Measurements from ENCODE around the gene TRIM50.
"Not testable (repeated sequence)": the region's sequence is repeated elsewhere in the genome, so short reads cannot be mapped to it uniquely, and the experiment has no call there.

Gene TRIM50

DNA sequence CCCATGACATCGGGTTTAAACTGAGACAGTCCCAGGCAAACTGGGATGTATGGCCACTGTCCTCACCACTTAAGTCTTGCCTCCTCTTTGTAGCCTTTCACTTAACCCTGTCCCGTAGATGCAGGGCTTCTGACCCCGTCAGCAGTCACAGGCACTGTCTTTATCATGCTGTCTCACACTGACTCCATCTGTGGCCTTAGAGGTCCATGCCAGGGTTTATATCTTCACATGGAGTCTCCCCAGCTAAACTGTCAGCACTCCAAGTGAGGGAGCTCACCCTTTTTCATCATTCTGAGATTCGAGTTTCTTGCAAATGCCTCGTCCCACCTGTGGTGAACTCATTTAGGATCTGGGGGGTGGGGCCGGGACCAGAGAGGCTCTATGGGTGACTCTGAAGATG, 2.9 kb upstream of the TRIM50 start:
- TF ChIP-seq ZFX (IDR thresholded peaks at IDR 0.05; ENCODE audit: borderline replicate concordance) = no peak
- TF ChIP-seq, protein P1, sequence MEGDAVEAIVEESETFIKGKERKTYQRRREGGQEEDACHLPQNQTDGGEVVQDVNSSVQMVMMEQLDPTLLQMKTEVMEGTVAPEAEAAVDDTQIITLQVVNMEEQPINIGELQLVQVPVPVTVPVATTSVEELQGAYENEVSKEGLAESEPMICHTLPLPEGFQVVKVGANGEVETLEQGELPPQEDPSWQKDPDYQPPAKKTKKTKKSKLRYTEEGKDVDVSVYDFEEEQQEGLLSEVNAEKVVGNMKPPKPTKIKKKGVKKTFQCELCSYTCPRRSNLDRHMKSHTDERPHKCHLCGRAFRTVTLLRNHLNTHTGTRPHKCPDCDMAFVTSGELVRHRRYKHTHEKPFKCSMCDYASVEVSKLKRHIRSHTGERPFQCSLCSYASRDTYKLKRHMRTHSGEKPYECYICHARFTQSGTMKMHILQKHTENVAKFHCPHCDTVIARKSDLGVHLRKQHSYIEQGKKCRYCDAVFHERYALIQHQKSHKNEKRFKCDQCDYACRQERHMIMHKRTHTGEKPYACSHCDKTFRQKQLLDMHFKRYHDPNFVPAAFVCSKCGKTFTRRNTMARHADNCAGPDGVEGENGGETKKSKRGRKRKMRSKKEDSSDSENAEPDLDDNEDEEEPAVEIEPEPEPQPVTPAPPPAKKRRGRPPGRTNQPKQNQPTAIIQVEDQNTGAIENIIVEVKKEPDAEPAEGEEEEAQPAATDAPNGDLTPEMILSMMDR (IDR thresholded peaks at IDR 0.05) = no peak
- H3K27ac ChIP-seq = no peak overlapping the region

DNA sequence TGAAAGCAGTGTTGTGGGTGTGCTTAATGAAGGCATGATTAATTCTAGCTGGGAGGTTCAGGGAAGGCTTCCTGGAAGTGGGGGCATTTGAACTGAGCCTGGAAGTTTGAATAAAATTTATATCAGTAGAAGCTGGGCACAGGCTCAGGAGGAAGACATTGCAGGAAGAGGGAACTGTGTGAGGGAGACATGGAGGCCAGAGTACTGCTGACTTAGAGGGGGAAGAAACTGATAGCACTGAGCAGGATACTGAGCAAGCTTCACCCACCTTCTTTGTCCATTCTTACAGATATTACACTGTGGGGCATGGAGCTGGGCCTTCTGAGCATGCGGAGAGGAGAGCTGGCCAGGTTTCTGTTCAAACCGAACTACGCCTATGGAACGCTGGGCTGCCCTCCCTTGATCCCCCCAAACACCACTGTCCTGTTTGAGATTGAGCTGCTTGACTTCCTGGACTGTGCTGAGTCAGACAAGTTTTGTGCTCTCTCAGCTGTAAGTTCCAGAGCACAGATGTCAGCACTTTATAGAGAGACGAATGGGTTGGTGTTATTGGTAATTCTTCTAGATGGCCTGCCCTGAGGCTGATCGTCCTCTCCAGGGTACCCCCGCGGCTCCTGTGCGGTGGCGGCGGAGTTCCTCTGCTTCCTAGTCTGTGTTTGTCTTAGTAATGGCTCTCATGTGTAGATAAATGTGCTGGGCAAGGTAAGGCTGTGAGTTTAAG, 2.1 kb upstream of the TRIM50 start:
- TF ChIP-seq, protein P1 (IDR thresholded peaks at IDR 0.05) = no peak
- TF ChIP-seq ZFX (IDR thresholded peaks at IDR 0.05; ENCODE audit: borderline replicate concordance) = no peak
- H3K27ac ChIP-seq = no peak overlapping the region

DNA sequence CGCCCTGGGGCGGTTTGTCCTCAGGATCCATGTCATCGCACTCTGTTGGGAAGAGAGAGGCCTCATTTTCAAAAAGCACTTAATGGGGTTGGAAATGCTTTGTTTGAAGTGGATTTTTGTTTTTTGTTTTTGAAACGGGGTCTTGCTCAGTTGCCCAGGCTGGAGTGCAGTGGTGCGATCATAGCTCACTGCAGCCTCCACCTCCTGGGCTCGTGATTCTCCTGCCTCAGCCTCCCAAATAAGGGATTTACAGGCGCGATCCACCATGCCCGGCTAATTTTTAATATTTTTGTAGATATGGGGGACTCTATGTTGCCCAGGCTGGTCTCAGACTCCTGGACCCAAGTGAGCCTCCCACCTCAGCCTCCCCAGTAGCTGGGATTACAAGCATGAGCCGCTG, 814 bp upstream of the TRIM50 start:
- TF ChIP-seq, protein P1 (IDR thresholded peaks at IDR 0.05) = no peak
- TF ChIP-seq ZFX (IDR thresholded peaks at IDR 0.05; ENCODE audit: borderline replicate concordance) = no peak
- no peak overlapping the region for H3K27ac ChIP-seq

DNA sequence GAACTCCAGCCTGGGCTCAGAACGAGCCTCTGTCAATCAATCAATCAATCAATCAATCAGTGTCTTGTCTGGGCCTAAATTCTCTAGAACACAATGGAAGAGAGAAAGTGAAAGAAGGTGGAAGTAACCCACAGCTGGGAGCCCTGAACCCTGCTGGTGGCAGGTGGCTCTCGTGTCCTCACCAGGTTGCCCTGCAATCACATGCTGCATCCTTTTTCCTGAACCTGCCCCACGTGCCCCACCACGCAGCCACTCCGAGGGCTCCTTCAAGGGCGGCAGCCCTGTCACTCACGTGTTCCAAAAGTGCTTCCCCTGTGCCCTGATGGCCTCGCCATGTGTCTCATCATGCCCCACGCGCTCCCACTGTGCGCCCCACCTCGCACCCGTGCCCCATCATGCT, 433 bp downstream of the TRIM50 start:
- not testable (repeated sequence) for H3K27ac ChIP-seq

DNA sequence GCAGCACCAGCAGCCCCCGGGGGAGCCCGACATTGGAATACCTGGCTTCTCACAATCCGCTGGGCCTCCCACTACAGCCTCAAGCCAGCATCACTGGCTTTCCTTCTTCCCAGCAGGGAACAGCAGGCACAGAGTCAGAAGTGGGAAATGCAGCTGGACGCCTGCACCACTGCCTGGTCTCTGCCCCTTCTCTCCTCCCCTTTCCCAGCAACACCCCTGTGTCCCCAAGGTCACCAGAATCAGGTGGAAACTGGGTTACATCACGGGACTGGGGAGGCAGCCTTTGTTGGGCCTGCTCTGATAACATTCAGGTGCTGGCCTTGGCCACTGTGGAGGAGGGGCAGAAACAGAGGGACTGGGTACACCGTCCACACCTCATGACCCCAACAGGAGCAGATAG, 2.5 kb downstream of the TRIM50 start:
- not testable (repeated sequence) for H3K27ac ChIP-seq

DNA sequence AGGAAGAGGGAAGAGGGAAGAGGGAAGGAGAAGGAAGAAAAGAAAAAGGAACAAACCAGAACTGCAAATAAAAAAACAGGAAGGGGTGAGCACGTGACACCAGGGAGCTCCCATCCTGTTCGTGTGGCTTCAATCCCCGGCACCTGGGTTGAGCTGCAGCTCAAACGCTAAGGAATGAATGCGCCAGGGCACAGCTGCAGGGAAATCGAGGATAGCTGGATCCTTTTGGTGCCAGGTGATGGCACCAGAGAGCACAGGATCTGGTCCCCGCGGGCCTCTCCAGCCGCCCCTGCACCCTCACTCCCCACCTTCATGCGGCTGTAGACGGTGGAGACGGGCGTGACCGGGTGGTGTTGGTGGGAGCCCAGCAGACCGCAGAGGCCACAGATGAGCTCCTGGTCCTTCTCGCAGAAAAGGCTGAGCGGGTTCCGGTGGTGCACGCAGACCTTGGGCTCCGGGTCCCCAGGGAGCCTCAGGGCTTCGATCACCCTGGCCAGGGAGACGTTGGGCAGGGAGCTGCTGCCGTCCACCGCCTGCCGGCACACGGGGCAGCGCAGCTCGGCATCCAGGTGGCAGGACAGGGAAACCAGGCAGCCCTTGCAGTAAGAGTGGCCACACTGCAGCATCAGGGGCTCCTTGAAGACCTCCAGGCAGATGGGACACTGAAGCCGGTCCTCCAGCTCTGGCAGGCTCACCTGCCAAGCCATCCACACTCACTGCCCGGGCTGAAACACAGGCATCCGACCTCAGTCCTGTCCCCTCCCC, 3.6 kb downstream of the TRIM50 start:
- TF ChIP-seq, protein P1 (IDR thresholded peaks at IDR 0.05) = peak; percentile 86
- not testable (repeated sequence) for H3K27ac ChIP-seq

DNA sequence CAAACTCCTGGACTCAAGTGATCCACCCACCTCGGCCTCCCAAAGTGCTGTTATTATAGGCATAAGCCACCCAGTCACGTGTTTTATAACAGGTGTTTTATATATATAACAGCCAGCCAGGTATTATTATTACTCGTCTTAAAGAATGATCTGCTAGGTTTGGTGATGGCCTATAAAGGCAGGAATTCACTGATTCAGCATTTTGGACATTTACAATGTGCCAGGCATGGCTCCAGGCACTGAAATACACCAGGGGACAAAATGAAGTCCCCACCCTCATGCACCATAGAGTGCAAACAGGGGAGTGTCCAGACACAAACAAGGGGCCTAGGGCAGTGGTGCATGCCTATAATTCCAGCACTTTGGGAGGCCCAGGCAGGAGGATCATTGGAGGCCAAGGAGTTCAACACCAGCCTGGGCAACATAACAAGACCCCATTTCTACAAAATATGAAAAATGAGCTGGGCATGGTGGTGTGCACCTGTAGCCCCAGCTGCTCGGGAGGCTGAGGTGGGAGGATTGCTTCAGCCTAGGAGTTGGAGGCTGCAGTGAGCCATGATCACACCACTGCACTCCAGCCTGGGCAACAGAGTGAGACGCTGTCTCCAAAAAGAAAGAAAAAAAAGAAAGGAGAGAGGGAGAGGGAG, 4.3 kb downstream of the TRIM50 start:
- H3K27ac ChIP-seq = not testable (repeated sequence)

DNA sequence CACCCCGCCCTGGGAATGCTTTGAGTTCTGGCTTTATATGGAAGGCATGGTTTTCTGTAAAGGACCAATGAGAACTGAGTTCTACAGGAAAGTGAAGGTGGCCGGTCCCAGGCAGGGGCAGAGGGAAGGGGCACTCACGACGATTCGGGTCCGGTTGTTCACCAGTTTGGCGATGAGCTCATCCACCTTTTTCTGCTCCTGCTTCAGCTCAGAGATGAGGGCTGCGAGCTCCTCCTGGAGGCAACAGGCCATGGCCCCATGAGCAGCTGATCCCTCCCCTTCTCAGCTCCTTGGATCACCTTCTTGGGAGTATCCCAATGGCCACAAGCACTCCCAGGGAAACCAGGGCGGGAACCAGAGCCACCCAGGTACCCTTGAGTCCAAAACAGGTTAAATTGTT, 7.9 kb downstream of the TRIM50 start:
- not testable (repeated sequence) for H3K27ac ChIP-seq

DNA sequence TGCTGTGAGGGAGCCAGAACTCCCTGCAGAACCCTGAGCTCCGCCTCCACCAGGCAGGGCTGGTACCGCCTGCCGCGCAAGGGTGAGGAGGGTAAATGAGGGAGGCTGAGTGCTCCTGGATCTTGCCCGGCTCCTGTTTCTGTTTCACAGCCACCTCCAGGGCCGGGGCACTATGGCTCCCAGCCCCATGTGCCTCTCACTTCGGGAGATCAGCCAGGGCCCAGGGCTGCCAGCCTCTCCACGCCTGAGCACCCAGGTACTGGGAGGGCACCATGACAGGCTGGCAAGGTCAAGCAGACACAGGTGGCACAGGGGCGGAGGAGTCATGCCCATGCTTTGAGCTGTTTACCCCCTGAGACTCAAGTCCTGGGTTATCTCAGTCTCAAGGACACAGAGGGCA, 8.3 kb downstream of the TRIM50 start:
- H3K27ac ChIP-seq = not testable (repeated sequence)

DNA sequence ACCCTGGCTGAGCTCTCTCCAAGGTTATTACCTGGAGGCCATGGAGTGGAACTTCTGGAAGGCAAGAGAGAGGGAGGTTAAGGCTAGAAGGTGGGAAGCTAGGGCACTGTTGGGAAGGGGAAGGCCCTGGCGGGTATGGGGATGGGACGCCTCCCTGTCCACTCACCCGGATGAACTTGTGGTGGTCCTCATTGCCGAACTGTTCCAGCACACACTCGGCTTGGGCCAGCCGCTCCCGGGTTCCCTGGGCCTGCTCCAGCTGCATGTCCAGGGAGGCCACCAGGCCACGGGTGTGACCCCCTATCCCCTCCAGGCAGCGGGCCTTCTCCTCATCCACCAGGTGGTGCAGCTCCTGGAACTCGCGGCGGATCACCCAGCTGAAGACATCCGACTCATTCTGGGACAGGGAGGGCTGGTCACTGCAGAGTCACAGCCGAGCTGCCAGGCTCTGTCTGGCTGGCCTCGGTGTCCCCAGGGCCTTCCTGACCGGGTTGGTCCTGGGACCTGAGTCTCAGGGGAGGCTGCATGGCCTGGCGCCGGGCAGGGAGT, 9.2 kb downstream of the TRIM50 start:
- H3K27ac ChIP-seq = not testable (repeated sequence)
